GM21619 (cell line): ENCODE results near the gene EFS.
"Not testable (repeated sequence)": the region's sequence is repeated elsewhere in the genome, so short reads cannot be mapped to it uniquely, and the experiment has no call there.

ENCODE experiments used
- ATAC-seq: cut with Tn5 transposase; IDR thresholded peaks from one replicate; pipeline ENCODE4 v1.9.1; 2021; ENCODE audit not compliant: unreplicated experiment

The EFS gene

GRCh38 chr14:23365036-23365731 is at the start of gene EFS:
Gene EFS (minus strand): TSS chr14:23365172. CDS start chr14:23365025, 147 bp downstream.
- no peak for ATAC-seq

GRCh38 chr14:23414254-23414653 is 49.3 kb upstream of the EFS start:
- ATAC-seq = no peak

GRCh38 chr14:23413681-23414080 is 48.7 kb upstream of the EFS start:
- ATAC-seq = no peak

- ATAC-seq = no peak
Observed at GRCh38 chr14:23411563-23412525, 46.9 kb upstream of the EFS start.

GRCh38 chr14:23409966-23410635 is 45.1 kb upstream of the EFS start:
- no peak for ATAC-seq

GRCh38 chr14:23409475-23409874 is 44.5 kb upstream of the EFS start:
- ATAC-seq = no peak

GRCh38 chr14:23408307-23408630 is 43.3 kb upstream of the EFS start:
- no peak for ATAC-seq

- ATAC-seq = no peak
Observed at GRCh38 chr14:23407516-23408306, 42.7 kb upstream of the EFS start, which contains the start of gene MYH6. Gene MYH6 (minus strand): TSS chr14:23408273. CDS start chr14:23407223, 1,050 bp downstream.

GRCh38 chr14:23406725-23407355 is 41.9 kb upstream of the EFS start:
- ATAC-seq = no peak

- peak; percentile 50 for ATAC-seq
Observed at GRCh38 chr14:23406244-23406643, 41.3 kb upstream of the EFS start.

- ATAC-seq = no peak
Observed at GRCh38 chr14:23405516-23406025, 40.6 kb upstream of the EFS start.

- ATAC-seq = no peak
Observed at GRCh38 chr14:23405096-23405495, 40.1 kb upstream of the EFS start.

- ATAC-seq = no peak
Observed at GRCh38 chr14:23404331-23404900, 39.4 kb upstream of the EFS start.

GRCh38 chr14:23403908-23404307 is 38.9 kb upstream of the EFS start:
- ATAC-seq = no peak

- ATAC-seq = no peak
Observed at GRCh38 chr14:23403139-23403438, 38.1 kb upstream of the EFS start.

GRCh38 chr14:23402296-23403138 is 37.5 kb upstream of the EFS start:
- ATAC-seq = no peak

- no peak for ATAC-seq
Observed at GRCh38 chr14:23401291-23401690, 36.3 kb upstream of the EFS start.

GRCh38 chr14:23400496-23401149 is 35.7 kb upstream of the EFS start:
- not testable (repeated sequence) for ATAC-seq
